Measurements from ENCODE around the gene HMOX1.

DNA sequence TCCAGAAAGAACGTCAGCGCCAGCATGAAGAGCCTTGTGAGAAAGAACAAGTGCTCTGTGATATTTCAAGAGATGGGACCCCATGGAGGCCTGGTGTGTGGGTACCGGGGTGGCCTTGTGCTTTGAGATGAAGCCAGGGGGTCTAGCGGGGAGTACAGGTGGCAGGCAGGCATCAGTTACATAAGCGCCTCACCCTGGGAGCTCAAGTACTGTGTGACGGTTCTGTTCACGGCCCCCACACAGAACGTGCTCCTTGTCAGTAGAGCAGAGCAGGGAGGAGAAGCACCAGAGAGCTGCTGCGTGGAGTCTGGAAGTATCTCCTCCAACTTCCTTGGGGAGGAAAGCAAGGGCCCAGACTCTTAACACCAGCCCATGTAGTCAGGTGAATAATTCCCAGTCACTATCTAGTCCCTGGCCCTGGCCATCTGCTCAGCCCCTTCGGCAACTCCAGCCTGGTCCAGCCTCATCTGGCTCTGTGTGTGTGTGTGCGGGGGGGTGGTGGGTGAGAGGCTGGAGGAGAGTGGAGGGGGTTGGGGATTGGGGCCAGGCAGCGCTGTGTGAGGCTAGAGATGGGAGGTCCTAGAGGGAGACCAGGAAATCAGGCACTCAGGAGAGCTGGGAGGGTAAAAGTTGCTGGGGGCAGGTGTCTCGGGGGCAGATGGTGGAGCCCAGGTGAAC, 51.5 kb downstream of the HMOX1 start:
- TF ChIP-seq EP300 (conservative IDR thresholded peaks at IDR 0.05; ENCODE audit: poor library complexity, severe bottlenecking) (no peak), EZH2 (IDR thresholded peaks at IDR 0.05; ENCODE audit: borderline replicate concordance, insufficient read depth, low read length, poor library complexity, severe bottlenecking) (no peak), SMC3 (conservative IDR thresholded peaks at IDR 0.05; ENCODE audit: poor library complexity) (no peak), MXI1 (conservative IDR thresholded peaks at IDR 0.05; ENCODE audit: poor library complexity, severe bottlenecking) (no peak), POLR2AphosphoS5 (IDR thresholded peaks at IDR 0.05) (no peak), TAF1 (IDR thresholded peaks at IDR 0.05; ENCODE audit: low read depth) (no peak)
- TF ChIP-seq, protein P1, sequence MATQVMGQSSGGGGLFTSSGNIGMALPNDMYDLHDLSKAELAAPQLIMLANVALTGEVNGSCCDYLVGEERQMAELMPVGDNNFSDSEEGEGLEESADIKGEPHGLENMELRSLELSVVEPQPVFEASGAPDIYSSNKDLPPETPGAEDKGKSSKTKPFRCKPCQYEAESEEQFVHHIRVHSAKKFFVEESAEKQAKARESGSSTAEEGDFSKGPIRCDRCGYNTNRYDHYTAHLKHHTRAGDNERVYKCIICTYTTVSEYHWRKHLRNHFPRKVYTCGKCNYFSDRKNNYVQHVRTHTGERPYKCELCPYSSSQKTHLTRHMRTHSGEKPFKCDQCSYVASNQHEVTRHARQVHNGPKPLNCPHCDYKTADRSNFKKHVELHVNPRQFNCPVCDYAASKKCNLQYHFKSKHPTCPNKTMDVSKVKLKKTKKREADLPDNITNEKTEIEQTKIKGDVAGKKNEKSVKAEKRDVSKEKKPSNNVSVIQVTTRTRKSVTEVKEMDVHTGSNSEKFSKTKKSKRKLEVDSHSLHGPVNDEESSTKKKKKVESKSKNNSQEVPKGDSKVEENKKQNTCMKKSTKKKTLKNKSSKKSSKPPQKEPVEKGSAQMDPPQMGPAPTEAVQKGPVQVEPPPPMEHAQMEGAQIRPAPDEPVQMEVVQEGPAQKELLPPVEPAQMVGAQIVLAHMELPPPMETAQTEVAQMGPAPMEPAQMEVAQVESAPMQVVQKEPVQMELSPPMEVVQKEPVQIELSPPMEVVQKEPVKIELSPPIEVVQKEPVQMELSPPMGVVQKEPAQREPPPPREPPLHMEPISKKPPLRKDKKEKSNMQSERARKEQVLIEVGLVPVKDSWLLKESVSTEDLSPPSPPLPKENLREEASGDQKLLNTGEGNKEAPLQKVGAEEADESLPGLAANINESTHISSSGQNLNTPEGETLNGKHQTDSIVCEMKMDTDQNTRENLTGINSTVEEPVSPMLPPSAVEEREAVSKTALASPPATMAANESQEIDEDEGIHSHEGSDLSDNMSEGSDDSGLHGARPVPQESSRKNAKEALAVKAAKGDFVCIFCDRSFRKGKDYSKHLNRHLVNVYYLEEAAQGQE (IDR thresholded peaks at IDR 0.05; ENCODE audit: borderline replicate concordance) = no peak
- TF ChIP-seq, protein P2, sequence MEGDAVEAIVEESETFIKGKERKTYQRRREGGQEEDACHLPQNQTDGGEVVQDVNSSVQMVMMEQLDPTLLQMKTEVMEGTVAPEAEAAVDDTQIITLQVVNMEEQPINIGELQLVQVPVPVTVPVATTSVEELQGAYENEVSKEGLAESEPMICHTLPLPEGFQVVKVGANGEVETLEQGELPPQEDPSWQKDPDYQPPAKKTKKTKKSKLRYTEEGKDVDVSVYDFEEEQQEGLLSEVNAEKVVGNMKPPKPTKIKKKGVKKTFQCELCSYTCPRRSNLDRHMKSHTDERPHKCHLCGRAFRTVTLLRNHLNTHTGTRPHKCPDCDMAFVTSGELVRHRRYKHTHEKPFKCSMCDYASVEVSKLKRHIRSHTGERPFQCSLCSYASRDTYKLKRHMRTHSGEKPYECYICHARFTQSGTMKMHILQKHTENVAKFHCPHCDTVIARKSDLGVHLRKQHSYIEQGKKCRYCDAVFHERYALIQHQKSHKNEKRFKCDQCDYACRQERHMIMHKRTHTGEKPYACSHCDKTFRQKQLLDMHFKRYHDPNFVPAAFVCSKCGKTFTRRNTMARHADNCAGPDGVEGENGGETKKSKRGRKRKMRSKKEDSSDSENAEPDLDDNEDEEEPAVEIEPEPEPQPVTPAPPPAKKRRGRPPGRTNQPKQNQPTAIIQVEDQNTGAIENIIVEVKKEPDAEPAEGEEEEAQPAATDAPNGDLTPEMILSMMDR (IDR thresholded peaks at IDR 0.05; ENCODE audit: poor library complexity, severe bottlenecking) = no peak
